GM12878 (cell line): Measurements from ENCODE around the gene ZNF148. TPM values are rescaled to one million over a fixed set of nuclear protein-coding genes. Genes with fewer than 3 reads are reported as not detected.

Source experiments
- ASH2L ChIP-seq: fragments of 300-600, 200-600 bp; sonication (generic); IDR thresholded peaks from 2 replicates; pipeline ENCODE4 v1.6.1; 2017; ENCODE audit warnings: low read depth, mild to moderate bottlenecking, borderline replicate concordance
- CBFB ChIP-seq: IDR thresholded peaks from 2 replicates; pipeline ENCODE4 v1.6.1; 2016; ENCODE audit warnings: antibody characterized with exemption, low read depth
- CBX5 ChIP-seq: sonication (generic); IDR thresholded peaks from 2 replicates; pipeline ENCODE4 v1.6.1; 2016; ENCODE audit warnings: low read depth, moderate library complexity, mild to moderate bottlenecking, inconsistent platforms
- CHD2 ChIP-seq: IDR thresholded peaks from 2 replicates; pipeline ENCODE4 v1.6.1; 2011; ENCODE audit warnings: low read depth, low read length, improper control_type of control experiment, borderline replicate concordance
- E2F4 ChIP-seq: IDR thresholded peaks from 2 replicates; pipeline ENCODE4 v1.6.1; 2012; ENCODE audit warnings: low read depth, low read length, improper control_type of control experiment
- IKZF1 ChIP-seq: fragments of 450-650 bp; conservative IDR thresholded peaks from 2 replicates; pipeline ENCODE4 v1.6.1; 2017; ENCODE audit warnings: antibody characterized with exemption, mild to moderate bottlenecking
- MLLT1 ChIP-seq: fragments of 450-650 bp; IDR thresholded peaks from 2 replicates; pipeline ENCODE4 v1.6.1; 2016; ENCODE audit warnings: mild to moderate bottlenecking
- NR2C1 ChIP-seq: fragments of 450-650 bp; IDR thresholded peaks from 2 replicates; pipeline ENCODE4 v1.6.1; 2017; ENCODE audit warnings: antibody characterized with exemption, mild to moderate bottlenecking, moderate library complexity
- POLR2AphosphoS5 ChIP-seq: IDR thresholded peaks from 2 replicates; pipeline ENCODE4 v1.6.1; 2011; ENCODE audit warnings: mild to moderate bottlenecking, low read length, inconsistent platforms
- RELB ChIP-seq: fragments of 450-650 bp; IDR thresholded peaks from 2 replicates; pipeline ENCODE4 v1.6.1; 2017; ENCODE audit warnings: low read depth, mild to moderate bottlenecking, moderate library complexity
- SKIL ChIP-seq: fragments of 450-650 bp; IDR thresholded peaks from 2 replicates; pipeline ENCODE4 v1.6.1; 2017; ENCODE audit warnings: mild to moderate bottlenecking, low read depth, inconsistent platforms; ENCODE audit not compliant: poor library complexity, severe bottlenecking
- YY1 ChIP-seq: IDR thresholded peaks from 2 replicates; pipeline ENCODE4 v1.6.1; 2011; ENCODE audit warnings: low read depth, mild to moderate bottlenecking, low read length
- ZBTB11 ChIP-seq: fragments of 450-650 bp; formaldehyde crosslinking; IDR thresholded peaks from 2 replicates; pipeline ENCODE4 v1.5.0; 2022; ENCODE audit warnings: mild to moderate bottlenecking, missing genetic modification characterization
- ZNF217 ChIP-seq: fragments of 450-650 bp; IDR thresholded peaks from 2 replicates; pipeline ENCODE4 v1.6.1; 2017; ENCODE audit warnings: antibody characterized with exemption, mild to moderate bottlenecking
- ZSCAN29 ChIP-seq: fragments of 450-650 bp; IDR thresholded peaks from 2 replicates; pipeline ENCODE4 v1.6.1; 2017; ENCODE audit warnings: mild to moderate bottlenecking, moderate library complexity
- polyA plus RNA-seq, 11 experiments: library from polyadenylated mRNA; depleted of rRNA in 4 of 11; unstranded in 6 of 11; stranded (reverse) in 5 of 11; fragments of >200 nt; fragmentation: Nextera tagmentation in 4 of 11; fragmentation: Illumina TruSeq in 1 of 11; extraction: Ambion mirVana in 4 of 11; extraction: Trizol in 1 of 11; gene quantifications; 1 replicate in 1 of 11; 2 replicates in 10 of 11; pipeline versions ENCODE4 v1.2.1 to v1.2.3, GENCODE V29; 2011 to 2016; ENCODE audit warnings: inconsistent platforms in 2 of 11, missing spikeins in 2 of 11, low read depth in 1 of 11
- total RNA-seq, 4 experiments: library from RNA; depleted of rRNA in 3 of 4; stranded (reverse); fragments of >200 nt in 3 of 4; fragmentation: Illumina TruSeq in 1 of 4; extraction: Trizol in 1 of 4; gene quantifications; 2 replicates each; pipeline versions ENCODE4 v1.2.1 to v1.2.3, GENCODE V29; 2013 to 2021

ZNF148 gene
- total and polyA plus RNA-seq, 10 of the 15 experiments (the other 5 are each of a cell fraction or from before 2014, with no cell fraction given) = 8.6 to 40.4 (median 26.7) TPM

- peak; percentile 94 for TF ChIP-seq POLR2AphosphoS5
- 0 out of 2 replicates have a peak, but pooled peaks have one; percentile 24 for TF ChIP-seq CHD2
- TF ChIP-seq CBFB = peak; percentile 86
- TF ChIP-seq E2F4 = peak; percentile 13; the same call in 1 of the 2 replicates
- TF ChIP-seq YY1 = peak; percentile 93
- 0 out of 2 replicates have a peak, but pooled peaks have one; percentile 14 for TF ChIP-seq CBX5
- TF ChIP-seq ZSCAN29 = no peak
- TF ChIP-seq IKZF1 = peak; percentile 91
- no peak for TF ChIP-seq ZNF217
- TF ChIP-seq NR2C1 = peak; percentile 76
- peak; percentile 39 for TF ChIP-seq SKIL
- peak; percentile 17; the same call in 1 of the 2 replicates for TF ChIP-seq MLLT1
- TF ChIP-seq ASH2L = no peak
- TF ChIP-seq ZBTB11 (CRISPR knock-in tag) = no peak
- peak; percentile 70 for TF ChIP-seq RELB
Observed at GRCh38 chr3:125374996-125375941, at the start of gene ZNF148 (continued).
